HG02759 (cell line): ENCODE results near the gene SUMF2.
A peak's percentile ranks its signal among the peaks of the same experiment; 100 is the strongest.
"Not testable (repeated sequence)": the region's sequence is repeated elsewhere in the genome, so short reads cannot be mapped to it uniquely, and the experiment has no call there.

ENCODE experiments used
- ATAC-seq: cut with Tn5 transposase; IDR thresholded peaks from one replicate; pipeline ENCODE4 v1.9.1; 2021; ENCODE audit warnings: mild to moderate bottlenecking, moderate library complexity; ENCODE audit not compliant: unreplicated experiment

Gene SUMF2

DNA sequence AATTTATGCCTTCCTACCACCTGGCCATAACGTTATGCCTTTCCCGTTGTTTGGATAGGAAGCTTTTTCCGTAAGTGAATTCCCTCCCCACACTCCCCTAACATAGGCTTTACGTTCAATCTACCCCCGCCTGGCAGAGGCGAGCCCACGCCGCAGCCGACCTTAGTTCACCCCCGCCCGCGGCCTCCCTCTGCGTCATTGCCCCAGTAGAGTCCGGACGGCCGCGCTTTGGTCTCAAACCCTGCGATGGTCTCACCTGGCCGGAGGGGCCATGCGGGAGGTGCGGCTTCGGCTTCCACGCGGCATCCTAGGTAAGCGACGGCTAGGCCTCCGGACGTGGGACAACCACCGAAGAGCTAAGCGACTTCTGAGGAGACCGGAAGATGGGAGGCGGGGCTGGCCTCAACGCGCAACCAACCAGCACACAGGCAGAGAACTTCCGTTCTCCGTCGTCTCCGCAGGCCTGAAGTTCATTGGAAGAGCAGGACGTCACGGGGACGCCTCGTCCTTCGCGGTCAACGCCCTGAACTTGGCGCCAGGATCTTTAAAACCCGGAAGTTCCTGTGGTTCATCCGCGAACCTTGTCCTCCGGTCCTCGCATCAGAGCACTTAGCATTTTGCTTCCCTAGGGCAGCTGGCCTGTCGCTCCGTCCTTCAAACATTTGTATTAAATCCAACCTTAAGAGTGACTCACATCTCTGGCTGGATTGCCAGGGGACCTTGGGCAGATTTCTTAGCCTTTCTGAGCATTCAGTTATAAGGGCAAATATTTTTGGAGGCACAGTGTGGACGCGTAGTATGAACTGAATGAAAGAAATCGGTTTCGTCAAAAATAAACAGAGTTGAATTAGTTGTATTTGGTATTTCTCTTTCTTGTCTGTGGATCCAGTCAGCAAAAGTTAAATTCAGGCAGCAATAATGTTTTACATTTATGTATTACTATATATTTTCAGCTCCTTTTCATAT lies 42.3 kb downstream of the SUMF2 start, which contains the start of gene CHCHD2:
Gene CHCHD2 (minus strand): TSS at position 369 of the 966 bp plus-strand sequence. CDS start 63 bp downstream, at position 306.
- ATAC-seq = peak; percentile 100

DNA sequence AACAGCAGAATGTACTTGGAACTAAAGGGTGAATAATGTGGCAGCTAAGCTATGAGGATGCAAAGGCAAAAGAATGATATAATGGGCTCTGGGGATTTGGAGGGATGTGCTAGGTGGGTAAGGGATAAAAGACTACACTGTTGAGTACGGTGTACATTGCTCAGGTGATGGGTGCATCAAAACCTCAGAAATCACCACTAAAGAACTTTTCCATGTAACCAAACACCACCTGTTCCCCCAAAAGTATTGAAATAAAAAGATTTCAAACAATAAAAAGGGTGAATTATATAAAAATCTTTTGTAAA lies 43.8 kb downstream of the SUMF2 start:
- no peak for ATAC-seq

DNA sequence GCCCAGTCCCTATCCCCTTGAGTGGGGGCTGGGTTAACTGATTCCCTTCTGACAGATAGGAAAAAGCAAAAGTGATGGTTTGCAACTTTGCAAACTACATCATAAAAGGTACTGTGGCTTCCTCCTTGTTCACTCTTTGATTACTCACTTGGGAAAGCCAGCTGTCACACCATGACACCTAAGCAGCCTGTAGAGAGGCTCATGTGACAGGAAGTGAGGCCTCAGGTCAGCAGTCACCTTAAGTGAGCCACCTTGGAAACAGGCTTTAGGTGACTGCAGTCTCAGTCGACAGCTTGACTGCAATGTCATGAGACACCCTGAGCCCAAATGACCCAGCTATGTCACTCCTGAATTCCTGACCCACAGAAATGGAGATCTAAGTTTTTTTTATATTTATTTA lies 46.5 kb downstream of the SUMF2 start:
- no peak for ATAC-seq

DNA sequence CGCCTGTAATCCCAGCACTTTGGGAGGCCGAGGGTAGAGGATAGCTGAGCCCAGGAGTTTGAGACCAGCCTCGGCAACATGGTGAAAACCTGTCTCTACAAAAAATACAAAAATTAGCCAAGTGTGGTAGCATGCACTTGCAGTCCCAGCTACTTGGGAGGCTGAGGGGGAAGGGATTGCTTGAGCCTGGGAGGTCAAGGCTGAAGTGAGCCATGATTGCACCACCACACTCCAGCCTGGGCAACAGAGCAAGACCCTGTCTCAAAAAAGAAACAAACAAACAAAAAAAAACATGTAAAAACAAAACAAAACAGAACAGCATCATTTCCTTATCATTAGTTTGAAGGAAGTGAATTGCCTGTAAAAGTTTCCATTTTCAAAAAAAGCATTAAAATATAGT lies 48.2 kb downstream of the SUMF2 start:
- ATAC-seq = not testable (repeated sequence)

DNA sequence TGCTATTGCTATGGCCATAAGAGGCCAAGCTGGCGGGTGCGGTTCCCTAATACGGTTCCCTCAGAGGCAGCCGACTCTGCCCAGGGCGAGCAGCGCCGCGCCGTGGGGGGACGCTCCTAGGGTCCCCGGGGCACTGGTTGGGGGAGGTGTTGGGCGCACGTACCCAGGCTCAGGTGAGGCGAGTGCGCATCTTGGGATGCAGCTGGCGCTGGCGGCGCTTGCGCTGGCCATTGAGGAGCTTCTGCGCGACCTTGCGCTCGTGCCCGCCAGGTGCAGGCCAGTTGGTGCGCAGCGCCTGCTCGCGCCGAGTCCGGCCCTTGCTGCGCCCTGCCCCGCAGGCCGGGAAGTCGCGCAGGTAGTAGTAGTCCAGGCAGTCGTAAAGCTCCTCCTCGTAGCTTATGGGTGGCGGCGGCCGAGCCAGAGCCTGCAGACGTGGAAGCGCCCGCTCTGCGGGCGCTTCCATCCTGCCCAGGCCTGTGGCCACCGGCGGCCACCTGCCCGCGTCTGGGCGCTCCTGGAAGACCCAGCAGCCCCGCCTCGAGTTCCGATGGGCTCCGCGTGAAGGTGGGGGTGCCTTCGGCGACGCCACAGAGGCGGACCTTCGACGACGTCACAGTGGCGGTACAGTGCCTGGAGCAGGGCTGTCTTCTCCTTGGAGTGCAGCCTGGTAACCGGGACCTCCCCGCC lies 51.9 kb downstream of the SUMF2 start, which contains the start of gene NUPR2:
Gene NUPR2 (minus strand): TSS at position 566 of the 687 bp plus-strand sequence. CDS start 103 bp downstream, at position 463.
- no peak for ATAC-seq

DNA sequence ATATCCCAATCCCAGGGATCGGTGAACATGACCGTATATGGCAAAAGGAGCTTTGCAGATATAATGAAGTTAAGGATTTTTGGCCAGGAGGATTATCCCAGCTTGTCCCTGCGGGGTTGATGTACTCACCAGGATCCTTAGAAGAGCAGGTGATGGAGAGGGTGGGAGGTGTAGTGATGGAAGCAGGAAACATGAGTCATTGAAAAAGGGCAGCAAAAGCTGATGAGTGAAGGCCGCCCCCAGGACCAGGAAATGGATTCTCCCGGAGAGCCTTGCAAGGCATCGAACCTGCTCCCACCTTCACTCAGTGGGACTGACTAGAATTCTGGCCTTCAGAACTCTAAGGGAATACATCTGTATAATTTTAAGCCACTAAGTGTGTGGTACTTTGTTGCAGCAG lies 57.4 kb downstream of the SUMF2 start:
- ATAC-seq = no peak

DNA sequence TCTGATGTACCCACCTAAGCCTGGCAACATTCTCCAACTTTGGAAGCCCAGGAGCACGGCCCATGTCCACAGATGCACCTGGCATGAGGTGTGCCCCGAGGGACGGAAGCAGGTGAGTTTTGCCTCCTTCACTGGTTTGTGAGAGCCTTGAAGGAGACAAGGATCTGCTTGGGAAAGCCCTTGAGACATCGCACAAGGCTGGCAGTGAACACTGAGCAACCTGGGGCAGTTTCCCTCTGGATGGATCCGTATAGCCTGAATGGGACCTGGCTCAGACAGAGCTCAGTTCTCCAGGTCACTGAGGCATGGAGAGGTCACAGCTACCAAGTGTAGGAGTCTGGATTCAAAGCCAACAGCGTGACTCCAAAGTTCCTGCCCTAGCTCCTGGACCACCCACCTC lies 60.9 kb downstream of the SUMF2 start:
- ATAC-seq = no peak

DNA sequence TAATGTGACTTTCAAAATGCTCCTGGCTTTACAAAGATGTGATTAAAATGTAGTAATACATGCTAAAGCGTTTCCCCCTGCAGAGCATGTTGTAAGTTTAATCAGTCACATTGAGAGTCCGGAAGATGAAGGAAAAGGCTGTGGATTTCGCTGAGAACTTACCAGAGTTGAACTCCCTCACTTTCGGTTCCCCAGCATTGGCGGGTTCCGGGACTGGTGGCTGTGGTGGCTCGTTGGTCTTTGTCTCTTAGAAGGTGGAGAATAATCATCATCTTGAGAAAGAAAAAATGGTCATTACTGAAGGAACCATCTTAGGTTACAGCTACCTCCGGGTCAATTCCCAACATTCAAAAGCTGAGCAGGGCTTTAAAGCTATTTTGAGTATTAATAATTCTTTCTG lies 61.7 kb downstream of the SUMF2 start:
- no peak for ATAC-seq

DNA sequence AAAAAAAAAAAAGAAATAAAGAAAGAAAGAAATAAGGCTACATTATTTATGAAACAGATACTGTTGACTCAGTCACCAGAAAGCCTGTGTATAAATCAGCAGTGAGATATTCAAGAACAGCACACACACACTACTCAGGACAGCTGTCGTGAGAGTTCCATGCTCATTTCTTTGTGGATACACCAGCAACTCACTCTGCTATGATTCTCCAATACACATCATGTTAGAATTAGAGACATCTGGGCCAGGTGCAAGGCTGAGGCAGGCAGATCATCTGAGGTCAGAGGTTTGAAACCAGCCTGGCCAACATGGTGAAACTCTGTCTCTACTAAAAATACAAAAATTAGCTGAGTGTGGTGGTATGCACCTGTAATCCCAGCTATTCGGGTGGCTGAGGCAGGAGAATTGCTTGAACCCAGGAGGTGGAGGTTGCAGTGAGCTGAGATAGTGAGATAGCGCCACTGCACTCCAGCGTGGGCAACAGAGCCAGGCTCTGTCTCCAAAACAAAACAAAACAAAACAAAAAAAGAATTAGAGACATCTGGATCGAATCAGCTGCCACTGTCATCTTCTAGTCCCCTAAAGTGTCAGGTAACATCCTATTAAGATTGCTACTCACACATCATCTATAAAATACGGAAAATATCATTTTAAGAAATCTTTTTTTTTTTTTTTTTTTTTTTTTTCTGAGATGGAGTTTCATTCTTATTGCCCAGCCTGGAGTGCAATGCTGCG lies 63.3 kb downstream of the SUMF2 start:
- no peak for ATAC-seq
